Esophagus squamous epithelium (tissue), 5 donors: ENCODE data around the gene FAM3B. TPM values are rescaled to one million over a fixed set of nuclear protein-coding genes. Genes with fewer than 3 reads are reported as not detected.

Experiments
- DNase-seq: peaks from one replicate; lab custom pipeline; 2025; lab: John Stamatoyannopoulos, UW
- H3K27ac ChIP-seq, 4 donors: fragments of 200-600 bp; sonication (generic); one replicate each; pipeline ENCODE4 v1.5.1; 2016 to 2019; ENCODE audit warnings: mild to moderate bottlenecking in 1 of 4
- H3K27me3 ChIP-seq, 4 donors: fragments of 200-600 bp; sonication (generic); 1 replicate in 3 of 4; 2 replicates in 1 of 4; pipeline versions ENCODE4 v1.5.1 to v1.6.0; 2017 to 2021; ENCODE audit warnings: antibody characterized with exemption in 1 of 4
- H3K36me3 ChIP-seq, 3 donors: fragments of 200-600 bp; sonication (generic); one replicate each; pipeline ENCODE4 v1.5.1; 2016 to 2019
- H3K4me1 ChIP-seq, 3 donors: fragments of 200-600 bp; sonication (generic); one replicate each; pipeline ENCODE4 v1.5.1; 2017 to 2019
- H3K4me3 ChIP-seq, 4 donors: fragments of 200-600 bp; sonication (generic); 1 replicate in 3 of 4; 2 replicates in 1 of 4; pipeline ENCODE4 v1.5.1; 2016 to 2019; ENCODE audit warnings: mild to moderate bottlenecking in 2 of 4, moderate library complexity in 1 of 4
- H3K9me3 ChIP-seq, 3 donors: fragments of 200-600 bp; sonication (generic); one replicate each; pipeline ENCODE4 v1.5.1; 2016 to 2019
- CTCF ChIP-seq, 6 experiments: fragments of 450-650 bp in 4 of 6; fragments of 200-600 bp in 2 of 6; sonication (generic) in 2 of 6; IDR thresholded peaks; one replicate each; pipeline ENCODE4 v1.5.1; 2016 to 2019; ENCODE audit warnings: antibody characterized with exemption in 6 of 6, mild to moderate bottlenecking in 4 of 6, moderate library complexity in 4 of 6
- POLR2A ChIP-seq, 4 donors: fragments of 450-650 bp; IDR thresholded peaks; one replicate each; pipeline ENCODE4 v1.6.1; 2017; ENCODE audit warnings: antibody characterized with exemption in 4 of 4, mild to moderate bottlenecking in 4 of 4, moderate library complexity in 3 of 4
- WGBS, 2 donors: methylation state at CpG; one replicate each; pipeline ENCODE4 v1.1.5; 2018; 5-methylcytosine and 5-hydroxymethylcytosine counted together
- intact Hi-C: fragments of 100-400 bp; cut with DNase I; formaldehyde crosslinking; loops from one replicate; pipeline ENCODE4 v1.15.0; 2022
- total RNA-seq, 4 donors: library from RNA; depleted of rRNA; stranded (reverse); fragments of >200 nt; gene quantifications; one replicate each; pipeline ENCODE4 v1.1.0, GENCODE V29; 2016
- donor health status: DM: yes; HTN: yes; CAD: no.

FAM3B gene
- total RNA-seq, 4 donors from 2014 or later, result 14.8 to 83.8 (median 38.6) TPM

- Histone ChIP-seq H3K4me1 (peaks cover 0 to 24% (median 0%) of the 10 kb centered on the region in 3 donors), H3K36me3 (peaks cover 0 to 32% (median 0%) of the 10 kb centered on the region in 3 donors), H3K9me3 (no peaks in the 10 kb centered on the region), H3K4me3 (no peak overlapping the region), H3K27me3 (peaks cover 0 to 11% (median 0%) of the 10 kb centered on the region in 4 donors), H3K27ac (no peak overlapping the region)
- no peak for TF ChIP-seq CTCF (IDR thresholded peaks at IDR 0.05)
- intact Hi-C loops, result no loop called here
- WGBS, 2 donors, result 65 to 81% methylated on average over 6 to 7 of the region's 7 CpGs
- DNase-seq, result no peak
Observed at GRCh38 chr21:41349126-41349525, 32.5 kb downstream of the FAM3B start.

GRCh38 chr21:41349619-41350390, 33.2 kb downstream of the FAM3B start:
- intact Hi-C loops, result no loop called here
- DNase-seq, result no peak
- Histone ChIP-seq H3K27me3 (peaks cover 0 to 11% (median 0%) of the 10 kb centered on the region in 4 donors), H3K4me1 (peaks cover 0 to 24% (median 0%) of the 10 kb centered on the region in 3 donors), H3K27ac (no peak overlapping the region), H3K4me3 (no peak overlapping the region), H3K36me3 (peaks cover 0 to 32% (median 0%) of the 10 kb centered on the region in 3 donors), H3K9me3 (no peaks in the 10 kb centered on the region)
- WGBS, 2 donors, result 81 to 94% methylated on average over 13 to 19 of the region's 19 CpGs
- TF ChIP-seq CTCF (IDR thresholded peaks at IDR 0.05) (no peak), POLR2A (IDR thresholded peaks at IDR 0.05) (no peak)

- no peak overlapping the region for H3K4me3 ChIP-seq
- H3K9me3 ChIP-seq, result no peaks in the 10 kb centered on the region
- peaks cover 0 to 32% (median 0%) of the 10 kb centered on the region in 3 donors for H3K36me3 ChIP-seq
- TF ChIP-seq CTCF (IDR thresholded peaks at IDR 0.05), result no peak
- TF ChIP-seq POLR2A (IDR thresholded peaks at IDR 0.05), result no peak
- H3K27me3 ChIP-seq, result peaks cover 0 to 11% (median 0%) of the 10 kb centered on the region in 4 donors
- H3K27ac ChIP-seq, result no peak overlapping the region
- DNase-seq, result no peak
- WGBS, 2 donors, result 86 to 88% methylated on average over 13 to 14 of the region's 16 CpGs
- intact Hi-C loops, result no loop called here
- H3K4me1 ChIP-seq, result peaks cover 0 to 24% (median 0%) of the 10 kb centered on the region in 3 donors
Observed at GRCh38 chr21:41350436-41351155, 34.0 kb downstream of the FAM3B start.

- peaks cover 0 to 31% (median 15%) of the 10 kb centered on the region in 3 donors for H3K4me1 ChIP-seq
- H3K27me3 ChIP-seq, result no peaks in the 10 kb centered on the region
- no peak for DNase-seq
- no peaks in the 10 kb centered on the region for H3K9me3 ChIP-seq
- no peak overlapping the region for H3K27ac ChIP-seq
- intact Hi-C loops, result no loop called here
- WGBS, 2 donors, result 66 to 79% methylated on average over 3 to 6 of the region's 8 CpGs
- H3K36me3 ChIP-seq, result no peaks in the 10 kb centered on the region
- TF ChIP-seq POLR2A (IDR thresholded peaks at IDR 0.05) (no peak), CTCF (IDR thresholded peaks at IDR 0.05) (no peak)
- no peak overlapping the region for H3K4me3 ChIP-seq
Observed at GRCh38 chr21:41357546-41357945, 40.9 kb downstream of the FAM3B start.
